Transverse colon (tissue), 4 donors: Measurements from ENCODE around the gene PRKCA. TPM values are rescaled to one million over a fixed set of nuclear protein-coding genes. Genes with fewer than 3 reads are reported as not detected.

ENCODE experiments used
- DNase-seq: peaks from one replicate; pipeline ENCODE4 v3.0.0-alpha.2; 2019
- H3K27ac ChIP-seq, 4 donors: fragments of 200-600 bp; sonication (generic); 2 replicates each; pipeline ENCODE4 v1.5.1; 2016 to 2018; ENCODE audit warnings: inconsistent platforms in 4 of 4
- H3K27me3 ChIP-seq: fragments of 200-600 bp; sonication (generic); 2 replicates; pipeline ENCODE4 v1.5.1; 2017; ENCODE audit warnings: inconsistent platforms
- H3K36me3 ChIP-seq, 4 donors: fragments of 200-600 bp; sonication (generic); 2 replicates each; pipeline ENCODE4 v1.5.1; 2017 to 2019; ENCODE audit warnings: inconsistent platforms in 4 of 4
- H3K4me1 ChIP-seq, 4 donors: fragments of 200-600 bp; sonication (generic); 2 replicates each; pipeline ENCODE4 v1.5.1; 2017 to 2020; ENCODE audit warnings: inconsistent platforms in 4 of 4
- H3K4me3 ChIP-seq, 4 donors: fragments of 200-600 bp; sonication (generic); 1 replicate in 1 of 4; 2 replicates in 3 of 4; pipeline versions ENCODE4 v1.5.1 to v1.6.1; 2017 to 2019; ENCODE audit warnings: inconsistent platforms in 4 of 4
- H3K9me3 ChIP-seq, 2 donors: fragments of 200-600 bp; sonication (generic); 2 replicates each; pipeline ENCODE4 v1.5.1; 2017 to 2019; ENCODE audit warnings: inconsistent platforms in 2 of 2
- EP300 ChIP-seq: sonication (generic); formaldehyde crosslinking; IDR thresholded peaks from one replicate; pipeline ENCODE4 v1.6.1; 2017; ENCODE audit warnings: antibody characterized with exemption, low read depth
- POLR2A ChIP-seq: fragments of 450-650 bp; IDR thresholded peaks from one replicate; pipeline ENCODE4 v1.6.1; 2016; ENCODE audit warnings: antibody characterized with exemption, mild to moderate bottlenecking, moderate library complexity
- POLR2AphosphoS5 ChIP-seq, 3 donors: sonication (generic); formaldehyde crosslinking; IDR thresholded peaks; one replicate each; pipeline ENCODE4 v1.6.1; 2016; ENCODE audit warnings: antibody characterized with exemption in 3 of 3
- WGBS, 2 donors: methylation state at CpG; one replicate each; pipeline ENCODE4 v1.1.5; 2018; ENCODE audit warnings: low coverage in 1 of 2; 5-methylcytosine and 5-hydroxymethylcytosine counted together
- in situ Hi-C, 4 donors: fragments of 200-750 bp; cut with MboI; loops; one replicate each; pipeline versions ENCODE4 v1.15.0 to v1.15.1; 2017; ENCODE audit warnings: low sequenced_read_pairs in 3 of 4, low pct_ligation_motif_present in 1 of 4, low pct_unique_long_range_greater_than_20kb in 1 of 4
- intact Hi-C: fragments of 100-400 bp; cut with DNase I; formaldehyde crosslinking; loops from one replicate; pipeline ENCODE4 v1.15.1; 2023; ENCODE audit warnings: low total_unique reads
- total RNA-seq, 4 donors: library from RNA; depleted of rRNA; stranded (reverse); fragments of >200 nt; gene quantifications; one replicate each; pipeline ENCODE4 v1.1.0, GENCODE V29; 2016
- TF ChIP-seq, protein P1 (sequence below), 5 experiments: fragments of 200-600 bp in 3 of 5; fragments of 450-650 bp in 2 of 5; sonication (generic) in 3 of 5; IDR thresholded peaks; 1 replicate in 2 of 5; 2 replicates in 3 of 5; pipeline ENCODE4 v1.5.1; 2016 to 2017; ENCODE audit warnings: antibody characterized with exemption in 5 of 5, inconsistent platforms in 3 of 5, mild to moderate bottlenecking in 2 of 5, moderate library complexity in 1 of 5

The PRKCA gene
- total RNA-seq, 4 donors from 2014 or later, result 16.1 to 49.7 (median 31.7) TPM

DNA sequence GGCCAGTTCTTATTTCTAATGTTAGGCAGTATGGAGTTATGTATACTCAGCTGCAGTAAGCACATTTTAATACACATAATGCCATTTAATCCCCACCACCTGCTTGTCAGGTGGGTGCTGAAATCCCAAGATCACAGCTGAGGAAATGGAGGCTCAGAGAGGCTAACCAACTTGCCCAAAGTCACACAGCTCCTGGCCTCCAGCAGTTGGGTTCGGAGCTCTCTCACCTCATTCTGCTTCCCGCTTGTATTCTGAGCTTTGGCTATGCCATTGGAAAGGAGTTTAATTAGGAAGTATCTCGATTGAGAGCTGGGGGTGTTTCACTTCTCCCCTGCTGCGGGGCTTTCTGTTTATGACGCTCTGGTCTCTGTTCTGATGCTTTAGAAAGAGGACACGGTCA is 459.9 kb downstream of the PRKCA start:
- H3K9me3 ChIP-seq, result no peaks in the 10 kb centered on the region
- no peak for DNase-seq
- H3K36me3 ChIP-seq, result no peaks in the 10 kb centered on the region
- H3K4me1 ChIP-seq, result no peaks in the 10 kb centered on the region
- TF ChIP-seq, protein P1, sequence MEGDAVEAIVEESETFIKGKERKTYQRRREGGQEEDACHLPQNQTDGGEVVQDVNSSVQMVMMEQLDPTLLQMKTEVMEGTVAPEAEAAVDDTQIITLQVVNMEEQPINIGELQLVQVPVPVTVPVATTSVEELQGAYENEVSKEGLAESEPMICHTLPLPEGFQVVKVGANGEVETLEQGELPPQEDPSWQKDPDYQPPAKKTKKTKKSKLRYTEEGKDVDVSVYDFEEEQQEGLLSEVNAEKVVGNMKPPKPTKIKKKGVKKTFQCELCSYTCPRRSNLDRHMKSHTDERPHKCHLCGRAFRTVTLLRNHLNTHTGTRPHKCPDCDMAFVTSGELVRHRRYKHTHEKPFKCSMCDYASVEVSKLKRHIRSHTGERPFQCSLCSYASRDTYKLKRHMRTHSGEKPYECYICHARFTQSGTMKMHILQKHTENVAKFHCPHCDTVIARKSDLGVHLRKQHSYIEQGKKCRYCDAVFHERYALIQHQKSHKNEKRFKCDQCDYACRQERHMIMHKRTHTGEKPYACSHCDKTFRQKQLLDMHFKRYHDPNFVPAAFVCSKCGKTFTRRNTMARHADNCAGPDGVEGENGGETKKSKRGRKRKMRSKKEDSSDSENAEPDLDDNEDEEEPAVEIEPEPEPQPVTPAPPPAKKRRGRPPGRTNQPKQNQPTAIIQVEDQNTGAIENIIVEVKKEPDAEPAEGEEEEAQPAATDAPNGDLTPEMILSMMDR (IDR thresholded peaks at IDR 0.05), result no peak
- no peak for TF ChIP-seq EP300
- no peak for TF ChIP-seq POLR2A
- TF ChIP-seq POLR2AphosphoS5 (IDR thresholded peaks at IDR 0.05), result no peak
- WGBS, 2 donors, result 93% methylated on average over 6 of the region's 6 CpGs; no CpG with 5 or more reads in 1 of the 2 donors
- H3K4me3 ChIP-seq, result no peak overlapping the region
- in situ Hi-C loops (no loop called here), intact Hi-C loops (no loop called here)
- H3K27ac ChIP-seq, result no peak overlapping the region
- no peaks in the 10 kb centered on the region for H3K27me3 ChIP-seq

DNA sequence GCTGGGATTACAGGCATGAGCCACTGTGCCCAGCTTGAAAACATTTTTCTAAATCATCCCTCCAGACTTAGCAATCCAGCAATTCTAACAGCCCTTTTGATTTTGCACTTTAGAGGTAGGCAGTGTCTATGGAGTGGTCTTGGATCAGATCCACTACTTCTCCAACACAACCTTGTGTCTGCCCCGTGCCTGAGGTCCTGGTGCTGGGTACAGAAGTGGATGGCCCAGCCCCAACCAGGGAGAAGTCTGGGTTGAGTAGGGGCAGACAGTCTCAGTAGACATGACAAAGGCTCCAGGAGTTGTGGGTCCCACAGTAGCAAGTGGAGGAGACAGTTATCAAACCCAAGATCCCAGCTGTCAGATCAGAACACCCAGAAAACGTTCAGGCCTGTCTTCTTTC is 460.6 kb downstream of the PRKCA start:
- 43 to 73% methylated on average over 1 to 2 of the region's 2 CpGs for WGBS, 2 donors
- no peak overlapping the region for H3K27ac ChIP-seq
- in situ Hi-C loops, result no loop called here
- TF ChIP-seq POLR2A, result no peak
- TF ChIP-seq EP300, result no peak
- TF ChIP-seq, protein P1 (IDR thresholded peaks at IDR 0.05), result no peak
- no peak for TF ChIP-seq POLR2AphosphoS5 (IDR thresholded peaks at IDR 0.05)
- no peaks in the 10 kb centered on the region for H3K27me3 ChIP-seq
- H3K9me3 ChIP-seq, result no peaks in the 10 kb centered on the region
- intact Hi-C loops, result no loop called here
- H3K4me3 ChIP-seq, result no peak overlapping the region
- no peaks in the 10 kb centered on the region for H3K36me3 ChIP-seq
- H3K4me1 ChIP-seq, result no peaks in the 10 kb centered on the region
- no peak for DNase-seq

DNA sequence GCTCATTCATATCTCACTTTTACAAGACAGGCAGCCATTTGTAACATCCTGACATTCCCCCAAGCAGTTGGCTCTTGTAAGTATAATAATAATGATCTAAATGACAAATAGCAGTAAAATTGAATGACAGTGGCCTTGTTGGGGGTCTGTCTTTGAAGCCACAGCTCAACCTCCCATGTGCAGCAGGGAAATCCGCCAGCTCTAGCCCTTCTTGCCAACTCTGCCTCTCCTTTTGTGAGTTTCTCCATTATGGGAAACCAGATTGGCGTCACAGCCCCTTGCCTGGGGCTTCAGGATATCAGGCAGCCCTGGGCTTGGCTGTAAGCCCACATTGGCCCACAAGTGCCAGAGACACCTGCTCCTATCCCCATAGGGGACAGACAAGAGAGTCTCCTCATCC is 462.1 kb downstream of the PRKCA start:
- Histone ChIP-seq H3K27me3 (no peaks in the 10 kb centered on the region), H3K4me3 (no peak overlapping the region), H3K36me3 (no peaks in the 10 kb centered on the region), H3K27ac (no peak overlapping the region), H3K4me1 (no peaks in the 10 kb centered on the region), H3K9me3 (no peaks in the 10 kb centered on the region)
- no peak for DNase-seq
- in situ Hi-C loops (no loop called here), intact Hi-C loops (no loop called here)
- WGBS, 2 donors, result 83% methylated on average over 2 of the region's 2 CpGs; no CpG with 5 or more reads in 1 of the 2 donors
- TF ChIP-seq, protein P1 (IDR thresholded peaks at IDR 0.05), result no peak
- no peak for TF ChIP-seq EP300
- TF ChIP-seq POLR2A, result no peak
- TF ChIP-seq POLR2AphosphoS5 (IDR thresholded peaks at IDR 0.05), result no peak

DNA sequence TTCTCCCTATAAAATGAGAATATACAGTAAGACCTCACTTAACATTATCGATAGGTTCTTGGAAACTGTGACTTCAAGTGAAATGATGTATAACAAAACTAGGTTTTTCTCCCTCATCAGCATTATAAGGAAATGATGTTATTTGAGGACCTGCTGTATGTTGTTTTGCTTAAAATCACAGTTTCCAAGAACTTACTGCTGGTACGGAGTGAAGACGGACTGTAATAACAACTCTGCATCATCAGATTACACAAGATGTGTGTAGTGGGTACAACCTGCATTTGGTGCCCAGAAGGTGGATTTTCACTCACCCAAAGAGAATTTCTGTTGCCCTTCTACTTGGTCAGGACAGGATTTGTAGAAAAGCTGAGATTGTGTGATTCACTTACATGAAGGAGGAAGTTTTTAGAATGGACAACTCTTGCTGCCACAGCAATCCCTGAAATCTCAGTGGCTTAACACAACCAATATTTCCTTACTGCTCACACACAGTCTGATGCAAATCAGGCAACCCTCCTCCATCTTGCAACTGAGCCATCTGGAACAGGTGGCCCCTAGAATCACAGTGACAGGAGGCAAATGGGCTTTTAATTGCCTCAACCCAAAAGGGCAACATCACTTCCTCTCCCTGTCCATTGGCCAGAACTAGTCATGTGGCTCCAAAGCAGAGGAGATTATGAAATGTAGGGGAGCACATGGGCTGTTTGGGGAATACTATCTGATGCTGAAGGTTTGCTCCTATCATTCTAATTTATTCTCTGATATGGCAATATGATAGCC is 464.9 kb downstream of the PRKCA start:
- Histone ChIP-seq H3K9me3 (no peaks in the 10 kb centered on the region), H3K36me3 (no peaks in the 10 kb centered on the region), H3K27me3 (no peaks in the 10 kb centered on the region), H3K27ac (no peak overlapping the region), H3K4me1 (no peaks in the 10 kb centered on the region), H3K4me3 (no peak overlapping the region)
- in situ Hi-C loops (no loop called here), intact Hi-C loops (no loop called here)
- no peak for DNase-seq
- TF ChIP-seq POLR2AphosphoS5 (IDR thresholded peaks at IDR 0.05), result no peak
- TF ChIP-seq EP300, result no peak
- no peak for TF ChIP-seq POLR2A
- TF ChIP-seq, protein P1 (IDR thresholded peaks at IDR 0.05), result no peak
- WGBS, 2 donors, result 89 to 92% methylated on average over 2 to 3 of the region's 3 CpGs
